Progenitor cell of endocrine pancreas (in vitro differentiated cells): Measurements from ENCODE around the gene SLMAP. TPM values are rescaled to one million over a fixed set of nuclear protein-coding genes. Genes with fewer than 3 reads are reported as not detected.

Source experiments
- DNase-seq: peaks from one replicate; pipeline ENCODE4 v3.0.0; 2021; ENCODE audit warnings: low spot score; ENCODE audit not compliant: unreplicated experiment
- H3K27ac Mint-ChIP-seq: 2 replicates; pipeline ENCODE4 v1.8.0; 2021; ENCODE audit warnings: mild to moderate bottlenecking, moderate library complexity, mixed read lengths
- H3K27me3 Mint-ChIP-seq: 2 replicates; pipeline ENCODE4 v1.8.0; 2021; ENCODE audit warnings: mixed read lengths
- H3K36me3 Mint-ChIP-seq: 2 replicates; pipeline ENCODE4 v1.8.0; 2022; ENCODE audit warnings: mixed read lengths; ENCODE audit not compliant: insufficient read depth
- H3K4me1 Mint-ChIP-seq: 2 replicates; pipeline ENCODE4 v1.8.0; 2021; ENCODE audit warnings: low read depth, mixed read lengths
- H3K4me3 Mint-ChIP-seq: 2 replicates; pipeline ENCODE4 v1.8.0; 2021; ENCODE audit warnings: low read depth, mild to moderate bottlenecking, moderate library complexity, mixed read lengths
- H3K9me3 Mint-ChIP-seq: 2 replicates; pipeline ENCODE4 v1.8.0; 2021; ENCODE audit warnings: low read depth, mixed read lengths
- total RNA-seq: library from RNA; stranded (reverse); gene quantifications from 2 replicates; pipeline ENCODE4 v1.2.1, GENCODE V29; 2021
- TF ChIP-seq, protein P1 (sequence below): fragments of 200-600 bp; sonication (generic); IDR thresholded peaks from one replicate; pipeline ENCODE4 v1.5.0; 2021; ENCODE audit warnings: antibody characterized with exemption, mild to moderate bottlenecking; ENCODE audit not compliant: unreplicated experiment

SLMAP gene
- total RNA-seq, 1 donor from 2014 or later = 65.8 TPM

DNA sequence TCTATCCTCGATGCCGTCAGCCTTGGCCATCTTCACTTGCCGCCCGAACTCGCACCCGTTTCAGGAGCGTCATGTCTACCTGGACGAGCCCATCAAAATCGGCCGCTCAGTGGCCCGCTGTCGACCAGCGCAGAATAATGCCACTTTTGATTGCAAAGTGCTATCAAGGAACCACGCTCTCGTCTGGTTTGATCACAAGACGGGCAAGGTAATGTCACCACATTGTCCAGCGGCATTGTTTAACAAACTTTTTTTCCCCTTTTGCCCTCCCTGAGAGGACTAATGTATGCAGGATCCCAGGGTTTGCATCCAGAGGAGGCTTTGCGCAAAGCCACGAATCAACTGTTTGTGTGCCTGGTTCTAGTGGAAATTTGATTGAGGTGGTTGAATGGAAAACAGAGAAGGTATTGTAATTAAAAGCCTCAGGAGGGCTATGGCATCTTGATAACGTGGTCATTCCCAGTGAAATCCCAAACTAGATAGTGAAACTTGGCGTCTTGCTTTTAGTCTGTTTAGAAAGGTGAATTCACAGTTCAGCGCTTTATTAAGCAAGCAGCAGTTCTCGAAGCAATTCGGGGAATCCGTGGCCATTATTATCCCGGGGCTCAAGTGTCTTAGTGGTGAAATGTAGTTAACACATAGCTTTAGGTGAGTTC lies 1.7 kb downstream of the SLMAP start:
- peak; percentile 13 for DNase-seq
- Mint-ChIP-seq H3K27me3 (no peaks in the 10 kb centered on the region), H3K4me3 (peak overlapping the region; percentile 94), H3K9me3 (no peaks in the 10 kb centered on the region), H3K27ac (peak overlapping the region; percentile 96), H3K4me1 (peaks cover 23% of the 10 kb centered on the region), H3K36me3 (peaks cover 7% of the 10 kb centered on the region)
- TF ChIP-seq, protein P1, sequence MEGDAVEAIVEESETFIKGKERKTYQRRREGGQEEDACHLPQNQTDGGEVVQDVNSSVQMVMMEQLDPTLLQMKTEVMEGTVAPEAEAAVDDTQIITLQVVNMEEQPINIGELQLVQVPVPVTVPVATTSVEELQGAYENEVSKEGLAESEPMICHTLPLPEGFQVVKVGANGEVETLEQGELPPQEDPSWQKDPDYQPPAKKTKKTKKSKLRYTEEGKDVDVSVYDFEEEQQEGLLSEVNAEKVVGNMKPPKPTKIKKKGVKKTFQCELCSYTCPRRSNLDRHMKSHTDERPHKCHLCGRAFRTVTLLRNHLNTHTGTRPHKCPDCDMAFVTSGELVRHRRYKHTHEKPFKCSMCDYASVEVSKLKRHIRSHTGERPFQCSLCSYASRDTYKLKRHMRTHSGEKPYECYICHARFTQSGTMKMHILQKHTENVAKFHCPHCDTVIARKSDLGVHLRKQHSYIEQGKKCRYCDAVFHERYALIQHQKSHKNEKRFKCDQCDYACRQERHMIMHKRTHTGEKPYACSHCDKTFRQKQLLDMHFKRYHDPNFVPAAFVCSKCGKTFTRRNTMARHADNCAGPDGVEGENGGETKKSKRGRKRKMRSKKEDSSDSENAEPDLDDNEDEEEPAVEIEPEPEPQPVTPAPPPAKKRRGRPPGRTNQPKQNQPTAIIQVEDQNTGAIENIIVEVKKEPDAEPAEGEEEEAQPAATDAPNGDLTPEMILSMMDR = no peak

DNA sequence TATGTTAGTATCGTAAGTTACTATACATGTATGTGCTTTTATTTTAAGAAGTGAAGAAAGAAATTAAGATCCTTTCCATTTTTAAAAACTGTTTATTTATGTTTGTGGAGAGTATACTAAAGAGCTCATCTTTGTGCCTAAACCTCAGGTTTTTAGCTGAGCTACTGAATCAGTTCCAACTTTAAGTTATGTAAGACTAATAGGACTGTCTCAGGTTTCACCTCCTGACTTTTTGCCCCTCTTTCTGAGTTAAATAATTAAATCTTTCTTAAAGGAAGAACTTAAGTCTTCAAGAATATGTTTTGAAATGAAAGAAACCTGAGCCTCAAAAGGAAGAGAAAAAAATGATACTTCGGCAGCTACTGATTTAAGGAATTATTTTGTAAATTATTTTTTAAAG lies 2.6 kb downstream of the SLMAP start:
- H3K9me3 Mint-ChIP-seq = no peaks in the 10 kb centered on the region
- peaks cover 24% of the 10 kb centered on the region for H3K4me1 Mint-ChIP-seq
- H3K27me3 Mint-ChIP-seq = no peaks in the 10 kb centered on the region
- H3K36me3 Mint-ChIP-seq = peaks cover 9% of the 10 kb centered on the region
- TF ChIP-seq, protein P1 = no peak
- DNase-seq = no peak
- H3K4me3 Mint-ChIP-seq = peak overlapping the region; percentile 94
- no peak overlapping the region for H3K27ac Mint-ChIP-seq

DNA sequence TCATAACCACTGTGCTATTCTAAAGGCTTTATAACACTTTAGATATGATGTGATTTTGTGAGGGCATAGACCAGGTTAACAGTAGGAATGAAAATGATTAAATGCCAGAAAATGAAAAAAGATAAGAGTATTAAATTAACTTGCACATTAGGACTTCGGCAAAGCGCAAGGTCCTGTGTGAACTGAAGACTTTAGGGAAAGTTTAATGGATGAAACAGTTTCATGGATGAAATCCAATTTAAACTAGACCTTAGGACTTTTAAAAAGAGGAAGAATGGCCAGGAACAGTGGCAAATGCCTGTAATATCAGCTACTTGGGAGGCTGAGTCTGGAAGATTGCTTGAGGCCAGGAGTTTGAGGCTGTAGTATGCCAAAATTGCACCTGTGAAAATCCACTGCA lies 8.7 kb downstream of the SLMAP start:
- peaks cover 17% of the 10 kb centered on the region for H3K36me3 Mint-ChIP-seq

DNA sequence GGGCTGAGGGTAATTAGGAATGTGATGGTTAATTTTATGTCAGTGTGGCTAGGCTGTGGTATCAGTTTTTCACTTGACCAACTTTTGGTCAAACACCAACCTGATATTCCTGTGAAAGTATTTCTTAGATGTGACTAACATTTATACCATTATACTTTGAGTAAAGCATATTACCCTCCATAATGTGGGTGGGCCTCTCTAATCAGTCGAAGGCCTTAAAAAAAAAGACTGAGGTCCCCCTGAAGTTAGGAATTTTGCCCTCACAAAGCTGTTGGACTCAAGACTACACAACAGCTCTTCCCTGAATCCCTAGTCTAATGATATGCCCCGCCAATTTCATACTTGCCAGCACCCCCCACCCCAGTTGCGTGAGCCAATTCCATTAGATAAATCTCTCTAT lies 12.5 kb downstream of the SLMAP start:
- Mint-ChIP-seq H3K36me3 (peaks cover 12% of the 10 kb centered on the region), H3K27ac (no peak overlapping the region), H3K4me1 (peaks cover 6% of the 10 kb centered on the region), H3K4me3 (no peak overlapping the region), H3K9me3 (no peaks in the 10 kb centered on the region), H3K27me3 (no peaks in the 10 kb centered on the region)
- no peak for DNase-seq
- TF ChIP-seq, protein P1 = no peak

More for the DNA sequence above, 8.7 kb downstream of the SLMAP start:
- Mint-ChIP-seq H3K4me3 (no peak overlapping the region), H3K4me1 (peaks cover 4% of the 10 kb centered on the region), H3K27ac (no peak overlapping the region), H3K27me3 (no peaks in the 10 kb centered on the region), H3K9me3 (no peaks in the 10 kb centered on the region)
- DNase-seq = no peak
- TF ChIP-seq, protein P1 = no peak

DNA sequence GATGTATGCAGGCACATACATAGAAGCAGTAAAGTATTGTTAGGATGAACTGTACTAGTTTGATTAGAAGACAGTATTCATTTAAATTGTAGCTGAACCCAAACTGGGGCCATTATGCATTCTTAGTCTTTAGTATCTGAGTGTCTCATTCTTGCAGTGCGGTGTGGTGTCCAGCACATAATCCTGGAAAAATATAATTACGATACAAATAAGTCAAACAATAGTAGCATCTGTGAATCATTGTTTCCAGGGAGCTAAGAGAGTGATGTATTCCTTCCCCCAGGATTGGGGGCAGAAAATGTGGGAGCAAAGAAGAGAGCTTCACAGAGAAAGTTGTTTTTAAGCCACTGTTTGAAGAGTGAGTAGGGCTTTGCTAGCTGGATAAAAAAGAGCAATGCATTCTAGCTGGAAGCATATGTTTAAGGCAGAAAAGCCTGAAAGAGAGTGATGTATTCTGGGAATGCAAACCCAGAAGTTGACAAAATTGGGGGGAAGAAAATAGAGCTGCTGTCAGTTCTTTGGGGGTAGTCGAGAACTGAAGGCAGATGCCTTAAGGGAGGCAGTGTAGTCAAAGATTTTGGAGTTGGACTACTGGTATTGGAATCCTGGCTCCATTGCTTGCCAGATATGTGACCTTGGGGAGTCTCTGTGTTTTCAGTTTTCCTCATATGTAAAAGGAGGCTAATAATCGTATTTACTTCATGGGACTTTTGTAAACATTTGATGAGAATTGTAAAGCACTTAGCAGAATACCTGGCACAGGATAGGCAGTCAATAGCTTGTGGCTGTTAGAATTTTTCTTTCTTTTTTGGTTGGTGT lies 14.1 kb downstream of the SLMAP start:
- no peak overlapping the region for H3K4me3 Mint-ChIP-seq
- peaks cover 6% of the 10 kb centered on the region for H3K4me1 Mint-ChIP-seq
- TF ChIP-seq, protein P1 = no peak
- DNase-seq = no peak
- H3K36me3 Mint-ChIP-seq = peaks cover 8% of the 10 kb centered on the region
- H3K27ac Mint-ChIP-seq = no peak overlapping the region
- no peaks in the 10 kb centered on the region for H3K9me3 Mint-ChIP-seq
- H3K27me3 Mint-ChIP-seq = no peaks in the 10 kb centered on the region
